ENCODE results near the gene AEBP1. TPM values are rescaled to one million over a fixed set of nuclear protein-coding genes. Genes with fewer than 3 reads are reported as not detected.

The AEBP1 gene
- total RNA-seq, 2 experiments from 2014 or later: 35.0 to 64.2 TPM

GRCh38 chr7:44077061-44077460 lies 27.1 kb upstream of the AEBP1 start:
- TF ChIP-seq EZH2phosphoT487 (IDR thresholded peaks at IDR 0.05; ENCODE audit: borderline replicate concordance, low read depth, low read length) (no peak), CTCF (conservative IDR thresholded peaks at IDR 0.05; ENCODE audit: low read length) (no peak)
- no TSS peak for BruUV-seq (replicated peaks)
- ChIA-PET POLR2A (interaction anchor here (1.5 kb wide), 1 partner anchor 48 kb away, joined by 4 read pairs; no protein-coding TSS in a partner anchor), CTCF (ENCODE audit: unreplicated experiment) (no interaction called here)
- DNase-seq (ENCODE audit: low spot score): no peak
- Histone ChIP-seq H3K4me3 (ENCODE audit: low read depth, low read length, poor library complexity, severe bottlenecking) (no peak overlapping the region), H3K79me2 (ENCODE audit: insufficient read depth, low read depth, low read length) (peaks cover 23% of the 10 kb centered on the region; the same call in 1 of the 2 replicates), H3K36me3 (ENCODE audit: insufficient read depth, low read length) (peaks cover 95% of the 10 kb centered on the region), H3K4me1 (ENCODE audit: insufficient read depth, low read length, poor library complexity, severe bottlenecking) (peaks cover 36% of the 10 kb centered on the region), H3K27ac (ENCODE audit: low read depth, low read length, poor library complexity, severe bottlenecking) (no peak overlapping the region), H4K20me1 (ENCODE audit: insufficient read depth, low read length) (no peaks in the 10 kb centered on the region; the same call in 1 of the 2 replicates), H3K9me2 (ENCODE audit: insufficient read depth, low read length) (no peaks in the 10 kb centered on the region), H2AFZ (ENCODE audit: low read length) (no peak overlapping the region), H3K9me3 (ENCODE audit: low read length) (no peaks in the 10 kb centered on the region), H3K4me2 (ENCODE audit: low read length) (no peak overlapping the region)
- intact Hi-C loops (cut with micrococcal nuclease; ENCODE audit: unreplicated experiment): no loop called here

GRCh38 chr7:44077681-44078091 lies 26.5 kb upstream of the AEBP1 start:
- H3K27ac ChIP-seq (ENCODE audit: low read depth, low read length, poor library complexity, severe bottlenecking): no peak overlapping the region
- H3K9me3 ChIP-seq (ENCODE audit: low read length): no peaks in the 10 kb centered on the region
- peaks cover 89% of the 10 kb centered on the region for H3K36me3 ChIP-seq (ENCODE audit: insufficient read depth, low read length)
- H3K4me3 ChIP-seq (ENCODE audit: low read depth, low read length, poor library complexity, severe bottlenecking): no peak overlapping the region
- H2AFZ ChIP-seq (ENCODE audit: low read length): no peak overlapping the region
- no peak overlapping the region for H3K4me2 ChIP-seq (ENCODE audit: low read length)
- no peak for DNase-seq (ENCODE audit: low spot score)
- intact Hi-C loops (cut with micrococcal nuclease; ENCODE audit: unreplicated experiment): no loop called here
- no peaks in the 10 kb centered on the region for H3K9me2 ChIP-seq (ENCODE audit: insufficient read depth, low read length)
- BruUV-seq (replicated peaks): no TSS peak
- H3K79me2 ChIP-seq (ENCODE audit: insufficient read depth, low read depth, low read length): peaks cover 24% of the 10 kb centered on the region; the same call in 1 of the 2 replicates
- H4K20me1 ChIP-seq (ENCODE audit: insufficient read depth, low read length): no peaks in the 10 kb centered on the region; the same call in 1 of the 2 replicates
- ChIA-PET CTCF (ENCODE audit: unreplicated experiment) (no interaction called here), POLR2A (no interaction called here)
- H3K4me1 ChIP-seq (ENCODE audit: insufficient read depth, low read length, poor library complexity, severe bottlenecking): peaks cover 33% of the 10 kb centered on the region
- TF ChIP-seq CTCF (conservative IDR thresholded peaks at IDR 0.05; ENCODE audit: low read length) (no peak), EZH2phosphoT487 (IDR thresholded peaks at IDR 0.05; ENCODE audit: borderline replicate concordance, low read depth, low read length) (no peak)

GRCh38 chr7:44078521-44078920 lies 25.6 kb upstream of the AEBP1 start:
- H3K9me3 ChIP-seq (ENCODE audit: low read length): no peaks in the 10 kb centered on the region
- no peaks in the 10 kb centered on the region; the same call in 1 of the 2 replicates for H4K20me1 ChIP-seq (ENCODE audit: insufficient read depth, low read length)
- no peak overlapping the region for H2AFZ ChIP-seq (ENCODE audit: low read length)
- H3K4me1 ChIP-seq (ENCODE audit: insufficient read depth, low read length, poor library complexity, severe bottlenecking): peaks cover 35% of the 10 kb centered on the region
- no peak overlapping the region for H3K4me3 ChIP-seq (ENCODE audit: low read depth, low read length, poor library complexity, severe bottlenecking)
- no TSS peak for BruUV-seq (replicated peaks)
- intact Hi-C loops (cut with micrococcal nuclease; ENCODE audit: unreplicated experiment): no loop called here
- H3K36me3 ChIP-seq (ENCODE audit: insufficient read depth, low read length): peaks cover 81% of the 10 kb centered on the region
- TF ChIP-seq EZH2phosphoT487 (IDR thresholded peaks at IDR 0.05; ENCODE audit: borderline replicate concordance, low read depth, low read length) (no peak), CTCF (conservative IDR thresholded peaks at IDR 0.05; ENCODE audit: low read length) (no peak)
- CTCF ChIA-PET (ENCODE audit: unreplicated experiment): no interaction called here
- H3K27ac ChIP-seq (ENCODE audit: low read depth, low read length, poor library complexity, severe bottlenecking): no peak overlapping the region
- no peak overlapping the region for H3K4me2 ChIP-seq (ENCODE audit: low read length)
- POLR2A ChIA-PET: no interaction called here
- H3K9me2 ChIP-seq (ENCODE audit: insufficient read depth, low read length): no peaks in the 10 kb centered on the region
- no peak for DNase-seq (ENCODE audit: low spot score)
- peaks cover 24% of the 10 kb centered on the region; the same call in 1 of the 2 replicates for H3K79me2 ChIP-seq (ENCODE audit: insufficient read depth, low read depth, low read length)

Measured in OCI-LY7 (cell line).